GM21390 (cell line): ENCODE results near the gene CNTFR.
A peak's percentile ranks its signal among the peaks of the same experiment; 100 is the strongest.

Source experiments
- ATAC-seq: cut with Tn5 transposase; IDR thresholded peaks from one replicate; pipeline ENCODE4 v1.9.1; 2021; ENCODE audit not compliant: unreplicated experiment

CNTFR gene

GRCh38 chr9:34526026-34526425, 63.5 kb downstream of the CNTFR start:
- ATAC-seq = no peak

GRCh38 chr9:34524349-34524748, 65.2 kb downstream of the CNTFR start:
- ATAC-seq = no peak

GRCh38 chr9:34522971-34523797, 66.3 kb downstream of the CNTFR start, which contains the start of gene ENHO:
ENHO (minus strand) TSS chr9:34522990; CDS start chr9:34521695, 1,295 bp downstream.
- ATAC-seq = peak; percentile 86

- ATAC-seq = peak; percentile 6
Measured at GRCh38 chr9:34522091-34522887, 67.2 kb downstream of the CNTFR start.

- no peak for ATAC-seq
Measured at GRCh38 chr9:34521406-34522045, 68.0 kb downstream of the CNTFR start.

- ATAC-seq = no peak
Measured at GRCh38 chr9:34520505-34521385, 68.8 kb downstream of the CNTFR start.

- ATAC-seq = no peak
Measured at GRCh38 chr9:34520096-34520495, 69.4 kb downstream of the CNTFR start.

- no peak for ATAC-seq
Measured at GRCh38 chr9:34519321-34520020, 70.1 kb downstream of the CNTFR start.

- ATAC-seq = no peak
Measured at GRCh38 chr9:34518896-34519295, 70.6 kb downstream of the CNTFR start.

- ATAC-seq = no peak
Measured at GRCh38 chr9:34518110-34518616, 71.4 kb downstream of the CNTFR start.

GRCh38 chr9:34517185-34517584, 72.3 kb downstream of the CNTFR start:
- no peak for ATAC-seq

- no peak for ATAC-seq
Measured at GRCh38 chr9:34515959-34516358, 73.6 kb downstream of the CNTFR start.

- ATAC-seq = no peak
Measured at GRCh38 chr9:34514816-34515215, 74.7 kb downstream of the CNTFR start.

GRCh38 chr9:34514401-34514800, 75.1 kb downstream of the CNTFR start:
- ATAC-seq = no peak

GRCh38 chr9:34513567-34514214, 75.8 kb downstream of the CNTFR start:
- ATAC-seq = no peak

- ATAC-seq = no peak
Measured at GRCh38 chr9:34512131-34513078, 77.1 kb downstream of the CNTFR start.

- no peak for ATAC-seq
Measured at GRCh38 chr9:34510497-34511468, 78.7 kb downstream of the CNTFR start.
